HEK293 (cell line): Measurements from ENCODE around the gene PEX5L.

Experiments used
- ZNF658 ChIP-seq: fragments of 450-650 bp; formaldehyde crosslinking; IDR thresholded peaks from 2 replicates; pipeline ENCODE4; 2016; ENCODE audit warnings: missing biosample characterization, missing genetic modification characterization
- ZNF707 ChIP-seq: fragments of 450-650 bp; formaldehyde crosslinking; IDR thresholded peaks from 2 replicates; pipeline ENCODE4 v1.5.1; 2016; ENCODE audit warnings: missing biosample characterization, missing genetic modification characterization
- ZNF747 ChIP-seq: fragments of 450-650 bp; formaldehyde crosslinking; IDR thresholded peaks from 2 replicates; pipeline ENCODE4 v1.5.1; 2016; ENCODE audit warnings: missing biosample characterization, missing genetic modification characterization
- TF ChIP-seq, protein P1 (sequence below): fragments of 450-650 bp; formaldehyde crosslinking; IDR thresholded peaks from 2 replicates; pipeline ENCODE4 v1.5.1; 2016; ENCODE audit warnings: missing biosample characterization, missing genetic modification characterization

GRCh38 chr3:179828738-179829137, 208.0 kb downstream of the PEX5L start:
- TF ChIP-seq ZNF707 (tag by site-specific recombination) (no peak), ZNF747 (tag by site-specific recombination) (no peak), ZNF658 (tag by site-specific recombination) (no peak)
- TF ChIP-seq, protein P1, sequence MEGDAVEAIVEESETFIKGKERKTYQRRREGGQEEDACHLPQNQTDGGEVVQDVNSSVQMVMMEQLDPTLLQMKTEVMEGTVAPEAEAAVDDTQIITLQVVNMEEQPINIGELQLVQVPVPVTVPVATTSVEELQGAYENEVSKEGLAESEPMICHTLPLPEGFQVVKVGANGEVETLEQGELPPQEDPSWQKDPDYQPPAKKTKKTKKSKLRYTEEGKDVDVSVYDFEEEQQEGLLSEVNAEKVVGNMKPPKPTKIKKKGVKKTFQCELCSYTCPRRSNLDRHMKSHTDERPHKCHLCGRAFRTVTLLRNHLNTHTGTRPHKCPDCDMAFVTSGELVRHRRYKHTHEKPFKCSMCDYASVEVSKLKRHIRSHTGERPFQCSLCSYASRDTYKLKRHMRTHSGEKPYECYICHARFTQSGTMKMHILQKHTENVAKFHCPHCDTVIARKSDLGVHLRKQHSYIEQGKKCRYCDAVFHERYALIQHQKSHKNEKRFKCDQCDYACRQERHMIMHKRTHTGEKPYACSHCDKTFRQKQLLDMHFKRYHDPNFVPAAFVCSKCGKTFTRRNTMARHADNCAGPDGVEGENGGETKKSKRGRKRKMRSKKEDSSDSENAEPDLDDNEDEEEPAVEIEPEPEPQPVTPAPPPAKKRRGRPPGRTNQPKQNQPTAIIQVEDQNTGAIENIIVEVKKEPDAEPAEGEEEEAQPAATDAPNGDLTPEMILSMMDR (tag by site-specific recombination), result no peak
